HEK293T (cell line): Measurements from ENCODE around the gene YEATS4.

Source experiments
- ARNT ChIP-seq: fragments of 450-650 bp; IDR thresholded peaks from 2 replicates; pipeline ENCODE4 v1.6.1; 2017; ENCODE audit warnings: mild to moderate bottlenecking
- BHLHE40 ChIP-seq: fragments of 450-650 bp; IDR thresholded peaks from 2 replicates; pipeline ENCODE4 v1.6.1; 2016; ENCODE audit warnings: mild to moderate bottlenecking, moderate library complexity, borderline replicate concordance
- CTBP1 ChIP-seq: fragments of 450-650 bp; IDR thresholded peaks from 2 replicates; pipeline ENCODE4 v1.6.1; 2016; ENCODE audit warnings: borderline replicate concordance
- ELF4 ChIP-seq: fragments of 450-650 bp; IDR thresholded peaks from 2 replicates; pipeline ENCODE4 v1.6.1; 2017; ENCODE audit warnings: antibody characterized with exemption
- FOXA1 ChIP-seq: fragments of 450-650 bp; IDR thresholded peaks from 2 replicates; pipeline ENCODE4 v1.6.1; 2016; ENCODE audit warnings: mild to moderate bottlenecking
- FOXK2 ChIP-seq: fragments of 450-650 bp; IDR thresholded peaks from 2 replicates; pipeline ENCODE4 v1.6.1; 2016; ENCODE audit warnings: mild to moderate bottlenecking
- FOXM1 ChIP-seq: fragments of 450-650 bp; IDR thresholded peaks from 2 replicates; pipeline ENCODE4 v1.6.1; 2017; ENCODE audit warnings: mild to moderate bottlenecking, borderline replicate concordance
- HDGF ChIP-seq: fragments of 450-650 bp; IDR thresholded peaks from 2 replicates; pipeline ENCODE4 v1.6.1; 2017; ENCODE audit warnings: antibody characterized with exemption, borderline replicate concordance
- NFRKB ChIP-seq: fragments of 450-650 bp; IDR thresholded peaks from 2 replicates; pipeline ENCODE4 v1.6.1; 2016; ENCODE audit warnings: mild to moderate bottlenecking, moderate library complexity
- SP1 ChIP-seq: fragments of 450-650 bp; IDR thresholded peaks from 2 replicates; pipeline ENCODE4 v1.6.1; 2017
- SUZ12 ChIP-seq: fragments of 450-650 bp; IDR thresholded peaks from 2 replicates; pipeline ENCODE4 v1.6.1; 2016; ENCODE audit warnings: mild to moderate bottlenecking

- no peak for TF ChIP-seq NFRKB
- TF ChIP-seq FOXA1, result no peak
- TF ChIP-seq FOXM1, result no peak
- no peak for TF ChIP-seq BHLHE40
- no peak for TF ChIP-seq SP1
- TF ChIP-seq CTBP1, result no peak
- no peak for TF ChIP-seq SUZ12
- no peak for TF ChIP-seq ELF4
- no peak for TF ChIP-seq HDGF
- TF ChIP-seq ARNT, result no peak
- no peak for TF ChIP-seq FOXK2
Measured at GRCh38 chr12:69341328-69341727, 18.2 kb upstream of the YEATS4 start.
